ENCODE data around the gene CALCOCO1. TPM values are rescaled to one million over a fixed set of nuclear protein-coding genes. Genes with fewer than 3 reads are reported as not detected.
A peak's percentile ranks its signal among the peaks of the same experiment; 100 is the strongest.

CALCOCO1 gene
- total RNA-seq, 1 experiment from 2014 or later, result 27.0 TPM

DNA sequence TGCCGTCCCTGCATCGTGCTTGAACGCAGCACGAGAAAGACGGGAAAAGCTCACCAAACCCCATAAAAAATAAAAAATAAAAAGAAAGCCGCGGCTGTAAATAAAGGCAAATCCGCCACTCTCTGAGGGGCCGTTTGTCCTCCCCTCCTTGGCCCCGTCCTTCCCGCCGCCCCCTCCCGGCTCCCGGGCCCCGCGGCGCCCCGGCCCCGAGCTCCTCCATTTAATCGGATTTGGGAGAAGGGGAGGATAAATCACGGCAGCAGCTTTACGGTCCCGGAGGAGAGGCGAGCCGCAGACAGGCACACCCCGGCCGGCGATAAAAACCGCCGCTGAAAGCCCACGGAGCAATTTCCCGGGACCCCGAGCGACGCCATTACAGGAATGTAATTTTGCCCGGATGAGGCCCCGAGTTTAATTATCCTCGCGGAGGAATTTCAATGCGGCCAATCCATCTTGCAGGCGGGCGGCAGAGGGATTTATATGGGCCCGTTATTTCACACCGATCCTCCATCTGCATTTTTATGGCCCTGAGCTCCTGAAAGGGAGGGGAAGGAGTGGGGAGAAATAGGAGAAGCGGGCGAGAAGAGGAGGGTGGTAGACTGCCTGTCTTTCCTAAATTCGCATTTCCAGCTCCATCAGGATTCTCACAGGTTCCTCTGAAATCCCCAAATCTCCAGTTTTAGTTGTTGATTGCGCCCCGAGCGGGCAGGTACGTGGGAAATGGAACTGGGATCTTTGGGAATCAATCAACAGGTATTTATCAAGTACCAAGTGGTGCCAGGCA lies 50.0 kb downstream of the CALCOCO1 start:
- no peak for ATAC-seq

DNA sequence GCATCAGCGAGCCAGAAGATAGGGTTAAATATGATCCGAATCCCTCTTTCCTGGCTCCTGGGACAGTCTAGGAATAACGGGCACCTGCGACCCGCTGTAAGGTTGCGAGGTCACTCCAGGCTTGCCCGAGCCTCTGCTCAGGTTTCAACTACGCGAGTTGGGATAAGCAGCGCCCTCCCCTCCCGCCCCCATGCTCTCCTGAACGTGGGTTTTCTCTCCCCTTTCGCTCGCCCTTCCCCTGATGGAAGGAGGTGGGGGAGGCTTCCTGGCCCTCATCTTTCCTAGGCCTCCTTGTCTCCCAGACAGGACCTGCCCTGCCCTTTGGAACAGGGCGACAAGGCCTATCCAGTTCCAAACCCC lies 50.6 kb downstream of the CALCOCO1 start:
- peak; percentile 49 for ATAC-seq
- peaks cover 30% of the 10 kb centered on the region for H3K36me3 Mint-ChIP-seq
- POLR2A ChIA-PET, result interaction anchor here (0.6 to 1.9 kb wide), 10 partner anchors 11 to 463 kb away, joined by 3 to 9 read pairs (median 4); partner anchors contain the start of gene TARBP2
- CTCF ChIA-PET, result interaction anchor here (0.9 to 5.8 kb wide), 25 partner anchors 10 to 355 kb away, joined by 3 to 92 read pairs (median 6); partner anchors contain the start of genes AAAS, ATF7 and TARBP2
- TF ChIP-seq, protein P1, sequence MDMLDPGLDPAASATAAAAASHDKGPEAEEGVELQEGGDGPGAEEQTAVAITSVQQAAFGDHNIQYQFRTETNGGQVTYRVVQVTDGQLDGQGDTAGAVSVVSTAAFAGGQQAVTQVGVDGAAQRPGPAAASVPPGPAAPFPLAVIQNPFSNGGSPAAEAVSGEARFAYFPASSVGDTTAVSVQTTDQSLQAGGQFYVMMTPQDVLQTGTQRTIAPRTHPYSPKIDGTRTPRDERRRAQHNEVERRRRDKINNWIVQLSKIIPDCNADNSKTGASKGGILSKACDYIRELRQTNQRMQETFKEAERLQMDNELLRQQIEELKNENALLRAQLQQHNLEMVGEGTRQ (CRISPR knock-in tag; IDR thresholded peaks at IDR 0.05), result no peak
- TF ChIP-seq, protein P2, sequence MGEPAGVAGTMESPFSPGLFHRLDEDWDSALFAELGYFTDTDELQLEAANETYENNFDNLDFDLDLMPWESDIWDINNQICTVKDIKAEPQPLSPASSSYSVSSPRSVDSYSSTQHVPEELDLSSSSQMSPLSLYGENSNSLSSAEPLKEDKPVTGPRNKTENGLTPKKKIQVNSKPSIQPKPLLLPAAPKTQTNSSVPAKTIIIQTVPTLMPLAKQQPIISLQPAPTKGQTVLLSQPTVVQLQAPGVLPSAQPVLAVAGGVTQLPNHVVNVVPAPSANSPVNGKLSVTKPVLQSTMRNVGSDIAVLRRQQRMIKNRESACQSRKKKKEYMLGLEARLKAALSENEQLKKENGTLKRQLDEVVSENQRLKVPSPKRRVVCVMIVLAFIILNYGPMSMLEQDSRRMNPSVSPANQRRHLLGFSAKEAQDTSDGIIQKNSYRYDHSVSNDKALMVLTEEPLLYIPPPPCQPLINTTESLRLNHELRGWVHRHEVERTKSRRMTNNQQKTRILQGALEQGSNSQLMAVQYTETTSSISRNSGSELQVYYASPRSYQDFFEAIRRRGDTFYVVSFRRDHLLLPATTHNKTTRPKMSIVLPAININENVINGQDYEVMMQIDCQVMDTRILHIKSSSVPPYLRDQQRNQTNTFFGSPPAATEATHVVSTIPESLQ (CRISPR knock-in tag; IDR thresholded peaks at IDR 0.05), result no peak
- TF ChIP-seq, protein P3, sequence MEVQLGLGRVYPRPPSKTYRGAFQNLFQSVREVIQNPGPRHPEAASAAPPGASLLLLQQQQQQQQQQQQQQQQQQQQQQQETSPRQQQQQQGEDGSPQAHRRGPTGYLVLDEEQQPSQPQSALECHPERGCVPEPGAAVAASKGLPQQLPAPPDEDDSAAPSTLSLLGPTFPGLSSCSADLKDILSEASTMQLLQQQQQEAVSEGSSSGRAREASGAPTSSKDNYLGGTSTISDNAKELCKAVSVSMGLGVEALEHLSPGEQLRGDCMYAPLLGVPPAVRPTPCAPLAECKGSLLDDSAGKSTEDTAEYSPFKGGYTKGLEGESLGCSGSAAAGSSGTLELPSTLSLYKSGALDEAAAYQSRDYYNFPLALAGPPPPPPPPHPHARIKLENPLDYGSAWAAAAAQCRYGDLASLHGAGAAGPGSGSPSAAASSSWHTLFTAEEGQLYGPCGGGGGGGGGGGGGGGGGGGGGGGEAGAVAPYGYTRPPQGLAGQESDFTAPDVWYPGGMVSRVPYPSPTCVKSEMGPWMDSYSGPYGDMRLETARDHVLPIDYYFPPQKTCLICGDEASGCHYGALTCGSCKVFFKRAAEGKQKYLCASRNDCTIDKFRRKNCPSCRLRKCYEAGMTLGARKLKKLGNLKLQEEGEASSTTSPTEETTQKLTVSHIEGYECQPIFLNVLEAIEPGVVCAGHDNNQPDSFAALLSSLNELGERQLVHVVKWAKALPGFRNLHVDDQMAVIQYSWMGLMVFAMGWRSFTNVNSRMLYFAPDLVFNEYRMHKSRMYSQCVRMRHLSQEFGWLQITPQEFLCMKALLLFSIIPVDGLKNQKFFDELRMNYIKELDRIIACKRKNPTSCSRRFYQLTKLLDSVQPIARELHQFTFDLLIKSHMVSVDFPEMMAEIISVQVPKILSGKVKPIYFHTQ (CRISPR knock-in tag; IDR thresholded peaks at IDR 0.05), result no peak
- TF ChIP-seq, protein P4, sequence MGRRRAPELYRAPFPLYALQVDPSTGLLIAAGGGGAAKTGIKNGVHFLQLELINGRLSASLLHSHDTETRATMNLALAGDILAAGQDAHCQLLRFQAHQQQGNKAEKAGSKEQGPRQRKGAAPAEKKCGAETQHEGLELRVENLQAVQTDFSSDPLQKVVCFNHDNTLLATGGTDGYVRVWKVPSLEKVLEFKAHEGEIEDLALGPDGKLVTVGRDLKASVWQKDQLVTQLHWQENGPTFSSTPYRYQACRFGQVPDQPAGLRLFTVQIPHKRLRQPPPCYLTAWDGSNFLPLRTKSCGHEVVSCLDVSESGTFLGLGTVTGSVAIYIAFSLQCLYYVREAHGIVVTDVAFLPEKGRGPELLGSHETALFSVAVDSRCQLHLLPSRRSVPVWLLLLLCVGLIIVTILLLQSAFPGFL (CRISPR knock-in tag; IDR thresholded peaks at IDR 0.05; ENCODE audit: borderline replicate concordance), result no peak
- TF ChIP-seq ZNF263 (CRISPR knock-in tag; IDR thresholded peaks at IDR 0.05; ENCODE audit: low read depth), result no peak
- TF ChIP-seq, protein P5, sequence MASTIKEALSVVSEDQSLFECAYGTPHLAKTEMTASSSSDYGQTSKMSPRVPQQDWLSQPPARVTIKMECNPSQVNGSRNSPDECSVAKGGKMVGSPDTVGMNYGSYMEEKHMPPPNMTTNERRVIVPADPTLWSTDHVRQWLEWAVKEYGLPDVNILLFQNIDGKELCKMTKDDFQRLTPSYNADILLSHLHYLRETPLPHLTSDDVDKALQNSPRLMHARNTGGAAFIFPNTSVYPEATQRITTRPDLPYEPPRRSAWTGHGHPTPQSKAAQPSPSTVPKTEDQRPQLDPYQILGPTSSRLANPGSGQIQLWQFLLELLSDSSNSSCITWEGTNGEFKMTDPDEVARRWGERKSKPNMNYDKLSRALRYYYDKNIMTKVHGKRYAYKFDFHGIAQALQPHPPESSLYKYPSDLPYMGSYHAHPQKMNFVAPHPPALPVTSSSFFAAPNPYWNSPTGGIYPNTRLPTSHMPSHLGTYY (CRISPR knock-in tag; IDR thresholded peaks at IDR 0.05), result no peak
- TF ChIP-seq, protein P6, sequence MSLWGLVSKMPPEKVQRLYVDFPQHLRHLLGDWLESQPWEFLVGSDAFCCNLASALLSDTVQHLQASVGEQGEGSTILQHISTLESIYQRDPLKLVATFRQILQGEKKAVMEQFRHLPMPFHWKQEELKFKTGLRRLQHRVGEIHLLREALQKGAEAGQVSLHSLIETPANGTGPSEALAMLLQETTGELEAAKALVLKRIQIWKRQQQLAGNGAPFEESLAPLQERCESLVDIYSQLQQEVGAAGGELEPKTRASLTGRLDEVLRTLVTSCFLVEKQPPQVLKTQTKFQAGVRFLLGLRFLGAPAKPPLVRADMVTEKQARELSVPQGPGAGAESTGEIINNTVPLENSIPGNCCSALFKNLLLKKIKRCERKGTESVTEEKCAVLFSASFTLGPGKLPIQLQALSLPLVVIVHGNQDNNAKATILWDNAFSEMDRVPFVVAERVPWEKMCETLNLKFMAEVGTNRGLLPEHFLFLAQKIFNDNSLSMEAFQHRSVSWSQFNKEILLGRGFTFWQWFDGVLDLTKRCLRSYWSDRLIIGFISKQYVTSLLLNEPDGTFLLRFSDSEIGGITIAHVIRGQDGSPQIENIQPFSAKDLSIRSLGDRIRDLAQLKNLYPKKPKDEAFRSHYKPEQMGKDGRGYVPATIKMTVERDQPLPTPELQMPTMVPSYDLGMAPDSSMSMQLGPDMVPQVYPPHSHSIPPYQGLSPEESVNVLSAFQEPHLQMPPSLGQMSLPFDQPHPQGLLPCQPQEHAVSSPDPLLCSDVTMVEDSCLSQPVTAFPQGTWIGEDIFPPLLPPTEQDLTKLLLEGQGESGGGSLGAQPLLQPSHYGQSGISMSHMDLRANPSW (CRISPR knock-in tag; conservative IDR thresholded peaks at IDR 0.05; ENCODE audit: low read depth), result no peak
- no peak for TF ChIP-seq FOXJ3 (CRISPR knock-in tag; IDR thresholded peaks at IDR 0.05; ENCODE audit: borderline replicate concordance)
- no peak for TF ChIP-seq RORB (CRISPR knock-in tag; IDR thresholded peaks at IDR 0.05)
- TF ChIP-seq EMX1 (CRISPR knock-in tag; IDR thresholded peaks at IDR 0.05), result no peak
- TF ChIP-seq PRRX2 (CRISPR knock-in tag; IDR thresholded peaks at IDR 0.05), result no peak
- TF ChIP-seq, protein P7, sequence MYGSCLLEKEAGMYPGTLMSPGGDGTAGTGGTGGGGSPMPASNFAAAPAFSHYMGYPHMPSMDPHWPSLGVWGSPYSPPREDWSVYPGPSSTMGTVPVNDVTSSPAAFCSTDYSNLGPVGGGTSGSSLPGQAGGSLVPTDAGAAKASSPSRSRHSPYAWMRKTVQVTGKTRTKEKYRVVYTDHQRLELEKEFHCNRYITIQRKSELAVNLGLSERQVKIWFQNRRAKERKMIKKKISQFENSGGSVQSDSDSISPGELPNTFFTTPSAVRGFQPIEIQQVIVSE (CRISPR knock-in tag; IDR thresholded peaks at IDR 0.05; ENCODE audit: borderline replicate concordance), result no peak
- no peak for TF ChIP-seq RELA (CRISPR knock-in tag; IDR thresholded peaks at IDR 0.05; ENCODE audit: borderline replicate concordance)
- H3K4me3 Mint-ChIP-seq, result peak overlapping the region; percentile 95
- H3K27ac Mint-ChIP-seq, result peak overlapping the region; percentile 98
- peak; percentile 69 for DNase-seq (ENCODE audit: low spot score)
- peaks cover 42% of the 10 kb centered on the region for H3K4me1 Mint-ChIP-seq
- no peaks in the 10 kb centered on the region for H3K9me3 Mint-ChIP-seq
- no peaks in the 10 kb centered on the region; the same call in 1 of the 2 replicates for H3K27me3 Mint-ChIP-seq (ENCODE audit: low read depth)

More for the DNA sequence above, 50.0 kb downstream of the CALCOCO1 start:
- Mint-ChIP-seq H3K27me3 (ENCODE audit: low read depth) (no peaks in the 10 kb centered on the region; the same call in 1 of the 2 replicates), H3K4me1 (peaks cover 42% of the 10 kb centered on the region), H3K27ac (peak overlapping the region; percentile 79), H3K9me3 (peaks cover 3% of the 10 kb centered on the region; the same call in 1 of the 2 replicates), H3K4me3 (peak overlapping the region; percentile 95), H3K36me3 (peaks cover 25% of the 10 kb centered on the region)
- POLR2A ChIA-PET, result interaction anchor here (0.9 to 1.5 kb wide), 3 partner anchors 18 to 463 kb away, joined by 4 read pairs; no protein-coding TSS in a partner anchor
- TF ChIP-seq, protein P8, sequence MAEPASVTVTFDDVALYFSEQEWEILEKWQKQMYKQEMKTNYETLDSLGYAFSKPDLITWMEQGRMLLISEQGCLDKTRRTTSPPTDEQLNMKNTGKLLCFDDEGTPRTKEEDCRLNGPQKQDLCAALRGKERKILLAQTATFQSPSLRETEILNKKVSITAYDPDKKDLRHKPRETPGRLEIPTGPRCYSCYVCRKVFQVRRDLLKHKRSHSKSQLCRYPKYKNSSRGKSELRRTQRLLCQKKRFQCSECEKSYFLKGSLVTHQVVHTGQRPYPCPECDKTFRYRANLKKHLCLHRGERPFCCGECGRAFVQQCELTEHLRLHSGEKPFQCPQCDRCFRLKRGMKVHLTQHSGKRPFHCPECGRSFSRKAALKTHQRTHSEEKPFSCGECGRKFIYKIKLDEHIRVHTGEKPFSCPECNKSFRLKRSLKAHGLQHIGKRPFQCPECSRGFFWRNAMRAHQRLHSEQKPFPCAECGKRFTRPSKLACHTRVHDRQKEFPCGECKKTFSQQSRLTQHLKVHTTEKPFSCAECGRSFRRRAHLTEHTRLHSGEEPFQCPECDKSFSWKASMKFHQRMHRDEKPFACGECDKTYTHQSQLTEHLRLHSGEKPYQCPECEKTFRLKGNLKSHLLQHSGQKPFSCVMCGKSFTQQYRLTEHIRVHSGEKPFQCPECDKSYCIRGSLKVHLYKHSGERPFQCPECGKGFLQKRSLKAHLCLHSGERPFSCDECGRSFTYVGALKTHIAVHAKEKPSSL (CRISPR knock-in tag; conservative IDR thresholded peaks at IDR 0.05), result no peak
- TF ChIP-seq MYBL2 (CRISPR knock-in tag; IDR thresholded peaks at IDR 0.05), result 0 out of 2 replicates have a peak, but pooled peaks have one; percentile 42
- DNase-seq (ENCODE audit: low spot score), result peak; percentile 31
- CTCF ChIA-PET, result interaction anchor here (0.7 to 5.8 kb wide), 15 partner anchors 14 to 292 kb away, joined by 3 to 92 read pairs (median 6); no protein-coding TSS in a partner anchor

Data from WTC11 (cell line).